ENCODE results near the gene SAP30BP.

The SAP30BP gene

GRCh38 chr17:75628425-75628824 is 38.7 kb upstream of the SAP30BP start:
- Histone ChIP-seq H3K9me3 (ENCODE audit: low read length) (no peaks in the 10 kb centered on the region), H3K4me1 (ENCODE audit: insufficient read depth, low read length) (peaks cover 16% of the 10 kb centered on the region), H3K4me3 (ENCODE audit: low read length) (no peak overlapping the region), H3K27me3 (ENCODE audit: insufficient read depth, low read length) (no peaks in the 10 kb centered on the region), H3K36me3 (ENCODE audit: insufficient read depth, low read length) (peaks cover 5% of the 10 kb centered on the region), H2AFZ (ENCODE audit: low read depth, low read length) (no peak overlapping the region)

- peaks cover 5% of the 10 kb centered on the region for H3K36me3 ChIP-seq (ENCODE audit: insufficient read depth, low read length)
- no peak overlapping the region for H2AFZ ChIP-seq (ENCODE audit: low read depth, low read length)
- no peaks in the 10 kb centered on the region for H3K27me3 ChIP-seq (ENCODE audit: insufficient read depth, low read length)
- H3K4me3 ChIP-seq (ENCODE audit: low read length): no peak overlapping the region
- H3K9me3 ChIP-seq (ENCODE audit: low read length): no peaks in the 10 kb centered on the region
- peaks cover 23% of the 10 kb centered on the region for H3K4me1 ChIP-seq (ENCODE audit: insufficient read depth, low read length)
Observed at GRCh38 chr17:75629157-75629556, 38.0 kb upstream of the SAP30BP start.

GRCh38 chr17:75630071-75630917 is 36.8 kb upstream of the SAP30BP start:
- H3K4me1 ChIP-seq (ENCODE audit: insufficient read depth, low read length): peaks cover 35% of the 10 kb centered on the region
- H2AFZ ChIP-seq (ENCODE audit: low read depth, low read length): no peak overlapping the region
- H3K36me3 ChIP-seq (ENCODE audit: insufficient read depth, low read length): peaks cover 5% of the 10 kb centered on the region
- H3K9me3 ChIP-seq (ENCODE audit: low read length): no peaks in the 10 kb centered on the region
- no peak overlapping the region for H3K4me3 ChIP-seq (ENCODE audit: low read length)
- no peaks in the 10 kb centered on the region for H3K27me3 ChIP-seq (ENCODE audit: insufficient read depth, low read length)

GRCh38 chr17:75631353-75631752 is 35.8 kb upstream of the SAP30BP start:
- Histone ChIP-seq H3K4me3 (ENCODE audit: low read length) (no peak overlapping the region), H2AFZ (ENCODE audit: low read depth, low read length) (no peak overlapping the region), H3K36me3 (ENCODE audit: insufficient read depth, low read length) (peaks cover 5% of the 10 kb centered on the region), H3K9me3 (ENCODE audit: low read length) (no peaks in the 10 kb centered on the region), H3K27me3 (ENCODE audit: insufficient read depth, low read length) (no peaks in the 10 kb centered on the region), H3K4me1 (ENCODE audit: insufficient read depth, low read length) (peaks cover 37% of the 10 kb centered on the region)

- H2AFZ ChIP-seq (ENCODE audit: low read depth, low read length): no peak overlapping the region
- no peaks in the 10 kb centered on the region for H3K27me3 ChIP-seq (ENCODE audit: insufficient read depth, low read length)
- H3K4me1 ChIP-seq (ENCODE audit: insufficient read depth, low read length): peaks cover 37% of the 10 kb centered on the region
- H3K9me3 ChIP-seq (ENCODE audit: low read length): no peaks in the 10 kb centered on the region
- H3K4me3 ChIP-seq (ENCODE audit: low read length): no peak overlapping the region
- peaks cover 5% of the 10 kb centered on the region for H3K36me3 ChIP-seq (ENCODE audit: insufficient read depth, low read length)
Observed at GRCh38 chr17:75632428-75632827, 34.7 kb upstream of the SAP30BP start.

- H3K36me3 ChIP-seq (ENCODE audit: insufficient read depth, low read length): peaks cover 5% of the 10 kb centered on the region
- H3K9me3 ChIP-seq (ENCODE audit: low read length): no peaks in the 10 kb centered on the region
- H3K4me3 ChIP-seq (ENCODE audit: low read length): peak within 1 kb of the TSS; percentile 3
Observed at GRCh38 chr17:75632863-75633485, 34.2 kb upstream of the SAP30BP start, which contains the start of gene SMIM5. TSS of gene SMIM5 (plus strand) at chr17:75633434. CDS start at chr17:75640202, 6,768 bp downstream.

GRCh38 chr17:75633486-75634375 is 33.4 kb upstream of the SAP30BP start:
- Histone ChIP-seq H3K36me3 (ENCODE audit: insufficient read depth, low read length) (peaks cover 5% of the 10 kb centered on the region), H3K4me1 (ENCODE audit: insufficient read depth, low read length) (peaks cover 37% of the 10 kb centered on the region), H3K27me3 (ENCODE audit: insufficient read depth, low read length) (no peaks in the 10 kb centered on the region), H3K9me3 (ENCODE audit: low read length) (no peaks in the 10 kb centered on the region), H3K4me3 (ENCODE audit: low read length) (no peak overlapping the region), H2AFZ (ENCODE audit: low read depth, low read length) (no peak overlapping the region)

More at GRCh38 chr17:75632863-75633485, 34.2 kb upstream of the SAP30BP start, which contains the start of gene SMIM5:
- Histone ChIP-seq H3K27me3 (ENCODE audit: insufficient read depth, low read length) (no peaks in the 10 kb centered on the region), H2AFZ (ENCODE audit: low read depth, low read length) (no peak within 1 kb of the TSS), H3K4me1 (ENCODE audit: insufficient read depth, low read length) (peaks cover 37% of the 10 kb centered on the region)

GRCh38 chr17:75634376-75634740 is 32.8 kb upstream of the SAP30BP start:
- no peaks in the 10 kb centered on the region for H3K9me3 ChIP-seq (ENCODE audit: low read length)
- H3K4me1 ChIP-seq (ENCODE audit: insufficient read depth, low read length): peaks cover 37% of the 10 kb centered on the region
- peaks cover 5% of the 10 kb centered on the region for H3K36me3 ChIP-seq (ENCODE audit: insufficient read depth, low read length)
- no peak overlapping the region for H3K4me3 ChIP-seq (ENCODE audit: low read length)
- H2AFZ ChIP-seq (ENCODE audit: low read depth, low read length): no peak overlapping the region
- no peaks in the 10 kb centered on the region for H3K27me3 ChIP-seq (ENCODE audit: insufficient read depth, low read length)

- Histone ChIP-seq H3K9me3 (ENCODE audit: low read length) (no peaks in the 10 kb centered on the region), H2AFZ (ENCODE audit: low read depth, low read length) (no peak overlapping the region), H3K4me1 (ENCODE audit: insufficient read depth, low read length) (peaks cover 37% of the 10 kb centered on the region), H3K4me3 (ENCODE audit: low read length) (no peak overlapping the region), H3K27me3 (ENCODE audit: insufficient read depth, low read length) (no peaks in the 10 kb centered on the region), H3K36me3 (ENCODE audit: insufficient read depth, low read length) (peaks cover 5% of the 10 kb centered on the region)
Observed at GRCh38 chr17:75634754-75635609, 32.2 kb upstream of the SAP30BP start.

GRCh38 chr17:75635610-75636202 is 31.4 kb upstream of the SAP30BP start:
- no peak overlapping the region for H3K4me3 ChIP-seq (ENCODE audit: low read length)
- peaks cover 37% of the 10 kb centered on the region for H3K4me1 ChIP-seq (ENCODE audit: insufficient read depth, low read length)
- H3K36me3 ChIP-seq (ENCODE audit: insufficient read depth, low read length): no peaks in the 10 kb centered on the region
- no peak overlapping the region for H2AFZ ChIP-seq (ENCODE audit: low read depth, low read length)
- no peaks in the 10 kb centered on the region for H3K9me3 ChIP-seq (ENCODE audit: low read length)
- no peaks in the 10 kb centered on the region for H3K27me3 ChIP-seq (ENCODE audit: insufficient read depth, low read length)

GRCh38 chr17:75636381-75637142 is 30.6 kb upstream of the SAP30BP start:
- Histone ChIP-seq H3K9me3 (ENCODE audit: low read length) (no peaks in the 10 kb centered on the region), H3K4me1 (ENCODE audit: insufficient read depth, low read length) (peaks cover 37% of the 10 kb centered on the region), H3K4me3 (ENCODE audit: low read length) (no peak overlapping the region), H2AFZ (ENCODE audit: low read depth, low read length) (no peak overlapping the region), H3K36me3 (ENCODE audit: insufficient read depth, low read length) (no peaks in the 10 kb centered on the region), H3K27me3 (ENCODE audit: insufficient read depth, low read length) (no peaks in the 10 kb centered on the region)

All from neuron (in vitro differentiated cells).